HepG2 (cell line): Measurements from ENCODE around the gene APOBEC3C.

Experiments
- HOMEZ ChIP-seq: IDR thresholded peaks from 2 replicates; pipeline ENCODE4 v1.6.1; 2016; ENCODE audit warnings: low read depth
- PRPF4 ChIP-seq: fragments of 200-400 bp; formaldehyde crosslinking; IDR thresholded peaks from 2 replicates; pipeline ENCODE4 v1.6.1; 2016; ENCODE audit warnings: low read length, low read depth; ENCODE audit not compliant: poor library complexity, severe bottlenecking
- RAD21 ChIP-seq: fragments of 450-650 bp; formaldehyde crosslinking; IDR thresholded peaks from 2 replicates; pipeline ENCODE4 v1.5.0; 2020; ENCODE audit warnings: mild to moderate bottlenecking
- ZKSCAN5 ChIP-seq: sonication (generic); formaldehyde crosslinking; IDR thresholded peaks from 2 replicates; pipeline ENCODE4 v1.5.1; 2020; ENCODE audit warnings: mild to moderate bottlenecking, missing genetic modification reagents
- ZNF274 ChIP-seq: sonication (generic); formaldehyde crosslinking; IDR thresholded peaks from 2 replicates; pipeline ENCODE4 v1.5.1; 2020; ENCODE audit warnings: mild to moderate bottlenecking, missing genetic modification reagents

DNA sequence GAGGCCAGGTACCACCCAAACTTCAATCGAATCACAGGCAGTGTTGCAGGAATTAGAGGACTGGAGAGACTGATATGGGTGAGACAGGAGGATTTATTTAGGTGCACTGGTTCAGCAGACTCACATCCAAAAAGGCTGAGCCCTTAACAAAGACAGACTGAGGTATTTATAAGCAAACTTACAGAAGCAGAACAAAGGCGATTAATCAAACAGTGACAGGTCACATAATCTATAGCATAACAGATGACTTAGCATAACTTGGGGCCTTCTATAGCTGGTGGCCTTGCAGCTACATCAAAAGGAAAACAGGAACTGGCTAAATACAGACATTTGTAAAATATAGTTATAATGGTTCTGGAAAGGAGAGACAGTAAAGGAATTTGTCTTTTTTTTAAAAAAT is 29.8 kb upstream of the APOBEC3C start:
- TF ChIP-seq ZKSCAN5 (no peak), ZNF274 (CRISPR knock-in tag) (no peak), PRPF4 (no peak), HOMEZ (CRISPR knock-in tag) (no peak), RAD21 (CRISPR knock-in tag) (no peak)
